ENCODE measurements around the gene PARD3B.

PARD3B gene

GRCh38 chr2:205619600-205619999 lies 1074.3 kb downstream of the PARD3B start:
- Histone ChIP-seq H3K27me3 (ENCODE audit: insufficient read depth, insufficient read length) (no peaks in the 10 kb centered on the region), H3K9ac (ENCODE audit: insufficient read length, low read depth) (no peak overlapping the region), H3K36me3 (ENCODE audit: insufficient read depth, insufficient read length, low read length) (no peaks in the 10 kb centered on the region), H3K9me3 (ENCODE audit: insufficient read depth, low read length) (no peaks in the 10 kb centered on the region; the same call in 1 of the 2 replicates), H3K4me3 (ENCODE audit: insufficient read length, low read depth) (no peak overlapping the region), H3K4me1 (ENCODE audit: insufficient read depth, insufficient read length) (no peaks in the 10 kb centered on the region)
- no peak for DNase-seq (ENCODE audit: low read depth, low spot score)
- TF ChIP-seq YY1 (IDR thresholded peaks at IDR 0.05; ENCODE audit: insufficient read depth, insufficient read length) (no peak), ZNF274 (IDR thresholded peaks at IDR 0.05; ENCODE audit: low read depth, low read length) (no peak), SUZ12 (IDR thresholded peaks at IDR 0.05; ENCODE audit: extremely low read depth, insufficient read depth, insufficient read length) (no peak)

DNA sequence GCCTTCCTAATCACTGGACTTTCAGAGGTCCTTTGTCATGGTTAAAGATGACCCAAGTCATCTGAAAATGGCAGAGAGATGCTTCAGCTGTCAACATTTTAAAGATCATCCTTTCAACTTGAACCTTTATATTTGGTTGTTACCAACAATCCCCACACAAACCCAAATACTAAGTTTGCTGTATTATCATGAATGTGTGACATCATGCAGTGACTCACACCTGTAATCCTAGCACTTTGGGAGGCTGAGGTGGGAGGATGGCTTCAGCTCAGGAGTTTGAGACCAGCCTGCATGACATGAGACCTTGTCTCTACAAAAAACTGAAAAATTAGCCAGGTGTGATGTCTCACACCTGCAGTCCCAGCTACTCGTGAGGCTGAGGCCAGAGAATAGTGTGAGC lies 1081.8 kb downstream of the PARD3B start:
- TF ChIP-seq YY1 (IDR thresholded peaks at IDR 0.05; ENCODE audit: insufficient read depth, insufficient read length), result no peak
- TF ChIP-seq SUZ12 (IDR thresholded peaks at IDR 0.05; ENCODE audit: extremely low read depth, insufficient read depth, insufficient read length), result no peak
- TF ChIP-seq ZNF274 (IDR thresholded peaks at IDR 0.05; ENCODE audit: low read depth, low read length), result no peak
- Histone ChIP-seq H3K27me3 (ENCODE audit: insufficient read depth, insufficient read length) (no peaks in the 10 kb centered on the region), H3K4me1 (ENCODE audit: insufficient read depth, insufficient read length) (peaks cover 10% of the 10 kb centered on the region), H3K9me3 (ENCODE audit: insufficient read depth, low read length) (no peaks in the 10 kb centered on the region; the same call in 1 of the 2 replicates), H3K36me3 (ENCODE audit: insufficient read depth, insufficient read length, low read length) (no peaks in the 10 kb centered on the region), H3K9ac (ENCODE audit: insufficient read length, low read depth) (no peak overlapping the region), H3K4me3 (ENCODE audit: insufficient read length, low read depth) (no peak overlapping the region)
- DNase-seq (ENCODE audit: low read depth, low spot score), result no peak

DNA sequence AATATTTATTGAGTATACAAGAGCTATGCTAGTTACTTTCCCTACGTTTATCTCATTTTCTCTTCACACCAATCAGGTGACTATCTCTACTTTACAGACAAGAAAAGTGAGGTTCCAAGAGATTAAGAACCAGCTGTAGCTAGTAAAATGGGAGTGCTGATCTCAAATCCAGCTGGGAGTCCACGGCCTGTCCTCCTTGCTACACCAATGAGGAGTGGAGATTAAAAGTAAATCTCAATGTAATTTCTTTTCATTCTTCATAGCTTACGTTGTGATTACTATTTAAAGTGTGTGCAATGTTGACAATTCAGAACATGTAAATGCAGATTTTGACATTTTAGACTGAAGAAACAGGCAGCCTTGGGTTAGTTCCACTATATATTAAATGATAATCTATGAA lies 1083.1 kb downstream of the PARD3B start:
- DNase-seq (ENCODE audit: low read depth, low spot score), result no peak

GRCh38 chr2:205629091-205629776 lies 1084.0 kb downstream of the PARD3B start:
- H3K27me3 ChIP-seq (ENCODE audit: insufficient read depth, insufficient read length), result no peaks in the 10 kb centered on the region
- no peak overlapping the region for H3K4me3 ChIP-seq (ENCODE audit: insufficient read length, low read depth)
- no peaks in the 10 kb centered on the region; the same call in 1 of the 2 replicates for H3K9me3 ChIP-seq (ENCODE audit: insufficient read depth, low read length)
- no peaks in the 10 kb centered on the region for H3K36me3 ChIP-seq (ENCODE audit: insufficient read depth, insufficient read length, low read length)
- DNase-seq (ENCODE audit: low read depth, low spot score), result no peak
- no peak overlapping the region for H3K9ac ChIP-seq (ENCODE audit: insufficient read length, low read depth)
- H3K4me1 ChIP-seq (ENCODE audit: insufficient read depth, insufficient read length), result peaks cover 10% of the 10 kb centered on the region
- TF ChIP-seq ZNF274 (IDR thresholded peaks at IDR 0.05; ENCODE audit: low read depth, low read length), result no peak
- TF ChIP-seq SUZ12 (IDR thresholded peaks at IDR 0.05; ENCODE audit: extremely low read depth, insufficient read depth, insufficient read length), result no peak
- no peak for TF ChIP-seq YY1 (IDR thresholded peaks at IDR 0.05; ENCODE audit: insufficient read depth, insufficient read length)

More for the DNA sequence above, 1083.1 kb downstream of the PARD3B start:
- no peaks in the 10 kb centered on the region for H3K27me3 ChIP-seq (ENCODE audit: insufficient read depth, insufficient read length)
- H3K4me1 ChIP-seq (ENCODE audit: insufficient read depth, insufficient read length), result peaks cover 10% of the 10 kb centered on the region
- no peaks in the 10 kb centered on the region for H3K36me3 ChIP-seq (ENCODE audit: insufficient read depth, insufficient read length, low read length)
- H3K9me3 ChIP-seq (ENCODE audit: insufficient read depth, low read length), result no peaks in the 10 kb centered on the region; the same call in 1 of the 2 replicates
- H3K9ac ChIP-seq (ENCODE audit: insufficient read length, low read depth), result no peak overlapping the region
- no peak for TF ChIP-seq SUZ12 (IDR thresholded peaks at IDR 0.05; ENCODE audit: extremely low read depth, insufficient read depth, insufficient read length)
- TF ChIP-seq YY1 (IDR thresholded peaks at IDR 0.05; ENCODE audit: insufficient read depth, insufficient read length), result no peak
- no peak for TF ChIP-seq ZNF274 (IDR thresholded peaks at IDR 0.05; ENCODE audit: low read depth, low read length)
- no peak overlapping the region for H3K4me3 ChIP-seq (ENCODE audit: insufficient read length, low read depth)

- Histone ChIP-seq H3K9ac (ENCODE audit: insufficient read length, low read depth) (no peak overlapping the region), H3K36me3 (ENCODE audit: insufficient read depth, insufficient read length, low read length) (no peaks in the 10 kb centered on the region), H3K27me3 (ENCODE audit: insufficient read depth, insufficient read length) (no peaks in the 10 kb centered on the region), H3K4me3 (ENCODE audit: insufficient read length, low read depth) (no peak overlapping the region), H3K9me3 (ENCODE audit: insufficient read depth, low read length) (no peaks in the 10 kb centered on the region; the same call in 1 of the 2 replicates), H3K4me1 (ENCODE audit: insufficient read depth, insufficient read length) (peaks cover 15% of the 10 kb centered on the region)
- no peak for TF ChIP-seq ZNF274 (IDR thresholded peaks at IDR 0.05; ENCODE audit: low read depth, low read length)
- TF ChIP-seq SUZ12 (IDR thresholded peaks at IDR 0.05; ENCODE audit: extremely low read depth, insufficient read depth, insufficient read length), result no peak
- TF ChIP-seq YY1 (IDR thresholded peaks at IDR 0.05; ENCODE audit: insufficient read depth, insufficient read length), result no peak
- DNase-seq (ENCODE audit: low read depth, low spot score), result no peak
Observed at GRCh38 chr2:205633994-205634393, 1088.7 kb downstream of the PARD3B start.

- no peak for TF ChIP-seq YY1 (IDR thresholded peaks at IDR 0.05; ENCODE audit: insufficient read depth, insufficient read length)
- no peak for TF ChIP-seq ZNF274 (IDR thresholded peaks at IDR 0.05; ENCODE audit: low read depth, low read length)
- peaks cover 8% of the 10 kb centered on the region; the same call in 1 of the 2 replicates for H3K9me3 ChIP-seq (ENCODE audit: insufficient read depth, low read length)
- no peaks in the 10 kb centered on the region for H3K36me3 ChIP-seq (ENCODE audit: insufficient read depth, insufficient read length, low read length)
- DNase-seq (ENCODE audit: low read depth, low spot score), result no peak
- H3K4me3 ChIP-seq (ENCODE audit: insufficient read length, low read depth), result no peak overlapping the region
- H3K4me1 ChIP-seq (ENCODE audit: insufficient read depth, insufficient read length), result peaks cover 5% of the 10 kb centered on the region
- H3K9ac ChIP-seq (ENCODE audit: insufficient read length, low read depth), result no peak overlapping the region
- no peaks in the 10 kb centered on the region for H3K27me3 ChIP-seq (ENCODE audit: insufficient read depth, insufficient read length)
Observed at GRCh38 chr2:205636549-205637319, 1091.5 kb downstream of the PARD3B start.

DNA sequence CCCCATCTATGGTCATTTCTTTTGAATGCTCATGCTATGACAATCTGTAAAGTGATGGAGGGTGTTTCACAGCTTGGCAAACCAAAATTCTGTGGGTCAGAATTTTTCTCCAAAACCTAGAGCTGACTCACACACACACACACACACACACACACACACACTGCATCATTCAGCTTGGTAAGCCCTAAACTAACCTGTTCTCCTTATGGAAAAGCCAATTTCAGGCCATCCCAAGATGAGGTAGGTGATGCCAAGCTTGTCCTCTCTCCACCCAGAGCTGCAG lies 1092.0 kb downstream of the PARD3B start:
- H3K27me3 ChIP-seq (ENCODE audit: insufficient read depth, insufficient read length), result no peaks in the 10 kb centered on the region
- no peak for TF ChIP-seq YY1 (IDR thresholded peaks at IDR 0.05; ENCODE audit: insufficient read depth, insufficient read length)
- no peak for TF ChIP-seq ZNF274 (IDR thresholded peaks at IDR 0.05; ENCODE audit: low read depth, low read length)
- no peak for TF ChIP-seq SUZ12 (IDR thresholded peaks at IDR 0.05; ENCODE audit: extremely low read depth, insufficient read depth, insufficient read length)
- no peak for DNase-seq (ENCODE audit: low read depth, low spot score)

More for the DNA sequence above, 1092.0 kb downstream of the PARD3B start:
- Histone ChIP-seq H3K9ac (ENCODE audit: insufficient read length, low read depth) (no peak overlapping the region), H3K36me3 (ENCODE audit: insufficient read depth, insufficient read length, low read length) (no peaks in the 10 kb centered on the region), H3K4me1 (ENCODE audit: insufficient read depth, insufficient read length) (peaks cover 5% of the 10 kb centered on the region), H3K9me3 (ENCODE audit: insufficient read depth, low read length) (peaks cover 8% of the 10 kb centered on the region; the same call in 1 of the 2 replicates), H3K4me3 (ENCODE audit: insufficient read length, low read depth) (no peak overlapping the region)

Data from NT2/D1 (cell line).